GM23338 (cell line): ENCODE data around the gene DUSP15. TPM values are rescaled to one million over a fixed set of nuclear protein-coding genes. Genes with fewer than 3 reads are reported as not detected.
A peak's percentile ranks its signal among the peaks of the same experiment; 100 is the strongest.

Experiments used
- ATAC-seq: fragments of 200-7000 bp; cut with Tn5 transposase; 3 replicates; pipeline ENCODE4 v1.9.1; 2020
- DNase-seq: peaks from one replicate; pipeline ENCODE4 v3.0.0-alpha.2; 2015; ENCODE audit warnings: low spot score
- H2AFZ ChIP-seq: fragments of 200-600 bp; sonication (generic); 2 replicates; pipeline ENCODE4 v1.8.0; 2016; ENCODE audit warnings: antibody characterized with exemption, mild to moderate bottlenecking, moderate library complexity
- H3F3A ChIP-seq: fragments of 200-600 bp; sonication (generic); replicated peaks from 2 replicates; pipeline ENCODE4 v1.8.0; 2017; ENCODE audit warnings: antibody characterized with exemption, mixed run types, low read depth
- H3K27ac ChIP-seq: fragments of 200-600 bp; sonication (generic); 2 replicates; pipeline ENCODE4 v1.6.1; 2016; ENCODE audit warnings: low read depth
- H3K27me3 ChIP-seq: fragments of 200-600 bp; sonication (generic); 2 replicates; pipeline ENCODE4 v1.8.0; 2016; ENCODE audit warnings: mild to moderate bottlenecking, mixed run types, moderate library complexity; ENCODE audit not compliant: insufficient read depth
- H3K36me3 ChIP-seq: fragments of 200-600 bp; sonication (generic); 2 replicates; pipeline ENCODE4 v1.8.0; 2016; ENCODE audit warnings: mild to moderate bottlenecking; ENCODE audit not compliant: insufficient read depth
- H3K4me1 ChIP-seq: fragments of 200-600 bp; sonication (generic); 2 replicates; pipeline ENCODE4 v1.8.0; 2016; ENCODE audit warnings: mild to moderate bottlenecking, moderate library complexity; ENCODE audit not compliant: insufficient read depth
- H3K4me2 ChIP-seq: fragments of 200-600 bp; sonication (generic); 2 replicates; pipeline ENCODE4 v1.7.1; 2017; ENCODE audit warnings: mixed run types
- H3K4me3 ChIP-seq: fragments of 200-600 bp; sonication (generic); 2 replicates; pipeline ENCODE4 v1.6.1; 2016; ENCODE audit warnings: mixed run types
- H3K79me2 ChIP-seq: fragments of 200-600 bp; sonication (generic); replicated peaks from 2 replicates; pipeline ENCODE4 v1.8.0; 2017; ENCODE audit warnings: mild to moderate bottlenecking; ENCODE audit not compliant: insufficient read depth
- H3K9me2 ChIP-seq: fragments of 200-600 bp; sonication (generic); 2 replicates; pipeline ENCODE4 v1.8.0; 2017; ENCODE audit not compliant: insufficient read depth
- H4K20me1 ChIP-seq: fragments of 200-600 bp; sonication (generic); replicated peaks from 2 replicates; pipeline ENCODE4 v1.8.0; 2017; ENCODE audit warnings: mild to moderate bottlenecking; ENCODE audit not compliant: insufficient read depth
- H3K27ac Mint-ChIP-seq: 2 replicates; pipeline ENCODE4 v1.8.0; 2020; ENCODE audit warnings: inconsistent platforms, mild to moderate bottlenecking, moderate library complexity, mixed read lengths
- H3K27me3 Mint-ChIP-seq: 3 replicates; pipeline ENCODE4 v1.8.0; 2022; ENCODE audit warnings: low read depth, mild to moderate bottlenecking, moderate library complexity, mixed read lengths, inconsistent platforms; ENCODE audit not compliant: insufficient read depth, poor library complexity
- H3K36me3 Mint-ChIP-seq: 3 replicates; pipeline ENCODE4 v1.8.0; 2021; ENCODE audit warnings: low read depth, mild to moderate bottlenecking, inconsistent platforms, moderate library complexity, mixed read lengths
- H3K4me1 Mint-ChIP-seq: 3 replicates; pipeline ENCODE4 v1.8.0; 2020; ENCODE audit warnings: mild to moderate bottlenecking, inconsistent platforms, mixed read lengths
- H3K4me3 Mint-ChIP-seq: 3 replicates; pipeline ENCODE4 v1.8.0; 2021; ENCODE audit warnings: moderate library complexity, mild to moderate bottlenecking, inconsistent platforms, mixed read lengths
- H3K9me3 Mint-ChIP-seq: 3 replicates; pipeline ENCODE4 v1.8.0; 2020; ENCODE audit warnings: moderate library complexity, mild to moderate bottlenecking, inconsistent platforms, mixed read lengths
- CREB1 ChIP-seq: fragments of 250-450 bp; sonication (Bioruptor Pico); IDR thresholded peaks from 2 replicates; pipeline ENCODE4 v1.5.0; 2020; ENCODE audit warnings: low read depth, mild to moderate bottlenecking, moderate library complexity
- EZH2 ChIP-seq: fragments of 200-600 bp; sonication (generic); IDR thresholded peaks from one replicate; pipeline ENCODE4 v1.8.0; 2017; ENCODE audit warnings: antibody characterized with exemption, mild to moderate bottlenecking, low read depth; ENCODE audit not compliant: unreplicated experiment
- EZH2phosphoT487 ChIP-seq: fragments of 200-600 bp; sonication (generic); IDR thresholded peaks from one replicate; pipeline ENCODE4 v1.8.1; 2018; ENCODE audit warnings: antibody characterized with exemption; ENCODE audit not compliant: unreplicated experiment
- NANOG ChIP-seq: IDR thresholded peaks from 2 replicates; pipeline ENCODE4 v1.6.1; 2016; ENCODE audit warnings: antibody characterized with exemption, borderline replicate concordance
- POLR2AphosphoS5 ChIP-seq: IDR thresholded peaks from 2 replicates; pipeline ENCODE4 v1.6.1; 2016; ENCODE audit warnings: antibody characterized with exemption, low read depth
- STAT1 ChIP-seq: IDR thresholded peaks from one replicate; pipeline ENCODE4 v1.6.1; 2016; ENCODE audit warnings: antibody characterized with exemption; ENCODE audit not compliant: unreplicated experiment
- ZNF114 ChIP-seq: fragments of 250-450 bp; sonication (Bioruptor Pico); IDR thresholded peaks from 2 replicates; pipeline ENCODE4 v1.5.0; 2020; ENCODE audit warnings: mild to moderate bottlenecking, moderate library complexity
- ZNF331 ChIP-seq: fragments of 250-450 bp; sonication (Bioruptor Pico); IDR thresholded peaks from 2 replicates; pipeline ENCODE4 v1.5.0; 2020; ENCODE audit warnings: low read depth, mild to moderate bottlenecking, moderate library complexity
- polyA plus RNA-seq: library from polyadenylated mRNA; unstranded; fragments of >200 nt; fragmentation: Nextera tagmentation; extraction: Ambion mirVana; gene quantifications from 2 replicates; pipeline ENCODE4 v1.2.1, GENCODE V29; 2016
- total RNA-seq: library from RNA; depleted of rRNA; stranded (reverse); fragments of >200 nt; shearing (Covaris generic); gene quantifications from 2 replicates; pipeline ENCODE4 v1.2.3, GENCODE V29; 2014
- TF ChIP-seq, protein P1 (sequence below), 2 experiments: fragments of 200-600 bp in 1 of 2; sonication (generic) in 1 of 2; conservative IDR thresholded peaks; 2 replicates each; pipeline versions ENCODE4 v1.5.1 to v1.6.1; 2016 to 2017; ENCODE audit warnings: antibody characterized with exemption in 2 of 2, low read depth in 2 of 2, mild to moderate bottlenecking in 2 of 2, moderate library complexity in 1 of 2
- TF ChIP-seq, protein P2 (sequence below): IDR thresholded peaks from one replicate; pipeline ENCODE4 v1.6.1; 2018; ENCODE audit warnings: antibody characterized with exemption; ENCODE audit not compliant: unreplicated experiment

The DUSP15 gene
- total and polyA plus RNA-seq, 2 experiments from 2014 or later, result 0.61 to 2.8 TPM

DNA sequence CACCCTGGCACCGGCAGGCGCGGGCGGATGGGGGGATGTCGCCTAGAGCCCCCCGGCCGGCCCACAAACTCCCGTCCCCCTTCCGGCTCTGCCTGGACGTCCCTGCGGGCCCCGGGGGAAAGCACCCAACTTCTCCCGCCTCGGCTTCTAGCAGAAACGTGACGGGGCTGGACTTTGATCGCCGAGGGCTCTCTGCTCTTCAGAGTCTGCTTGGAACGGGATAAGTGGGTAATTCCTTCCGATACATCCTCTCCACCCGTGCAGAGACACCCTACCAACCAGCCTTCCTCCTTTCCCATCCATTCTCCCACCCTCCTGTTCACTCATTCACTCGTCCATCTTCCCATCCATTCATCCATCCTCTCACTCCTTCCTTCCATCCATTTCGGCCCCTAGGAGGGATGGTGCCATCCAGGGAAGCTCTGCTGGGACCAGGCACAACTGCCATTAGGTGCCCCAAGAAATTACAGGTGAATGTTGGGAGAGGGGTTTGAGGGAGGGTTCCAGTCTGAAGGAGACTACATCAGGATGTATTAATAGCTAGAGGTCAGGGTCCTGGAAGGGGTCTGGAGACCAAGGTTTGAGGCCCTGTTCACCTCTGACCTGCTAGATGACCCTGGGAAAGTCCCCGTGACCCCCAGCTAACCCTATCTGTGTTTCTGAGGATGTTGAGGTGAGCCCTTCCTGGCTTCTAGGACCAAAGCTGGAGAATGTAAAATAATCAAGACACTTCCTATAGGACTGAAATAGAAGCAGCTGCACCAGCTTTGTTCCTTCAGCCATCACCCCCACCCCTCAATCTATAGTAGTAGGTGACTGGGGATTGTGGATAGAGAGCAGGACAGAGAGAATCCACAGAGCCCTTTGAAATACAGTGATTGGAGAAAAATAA is 645 bp upstream of the DUSP15 start:
- Histone ChIP-seq H3K36me3 (no peaks in the 10 kb centered on the region), H3F3A (peaks cover 7% of the 10 kb centered on the region; the same call in 1 of the 2 replicates), H3K27ac (no peak overlapping the region), H3K9me2 (no peaks in the 10 kb centered on the region), H2AFZ (peak overlapping the region; percentile 100), H3K79me2 (no peaks in the 10 kb centered on the region), H3K4me2 (peak overlapping the region; percentile 99), H4K20me1 (no peaks in the 10 kb centered on the region; the same call in 1 of the 2 replicates), H3K4me1 (peaks cover 14% of the 10 kb centered on the region; the same call in 1 of the 2 replicates), H3K4me3 (peak overlapping the region; percentile 95), H3K27me3 (peaks cover 65% of the 10 kb centered on the region)
- peak; percentile 53 for DNase-seq
- no peak overlapping the region for H3K27ac Mint-ChIP-seq
- H3K36me3 Mint-ChIP-seq, result no peaks in the 10 kb centered on the region; the same call in 2 of the 3 replicates
- peaks cover 9% of the 10 kb centered on the region; the same call in 2 of the 3 replicates for H3K4me1 Mint-ChIP-seq
- H3K4me3 Mint-ChIP-seq, result peak overlapping the region; percentile 76
- peaks cover 35% of the 10 kb centered on the region for H3K27me3 Mint-ChIP-seq
- H3K9me3 Mint-ChIP-seq, result peaks cover 36% of the 10 kb centered on the region
- peak; percentile 45 for TF ChIP-seq EZH2
- TF ChIP-seq STAT1, result no peak
- ATAC-seq, result peak; percentile 29

DNA sequence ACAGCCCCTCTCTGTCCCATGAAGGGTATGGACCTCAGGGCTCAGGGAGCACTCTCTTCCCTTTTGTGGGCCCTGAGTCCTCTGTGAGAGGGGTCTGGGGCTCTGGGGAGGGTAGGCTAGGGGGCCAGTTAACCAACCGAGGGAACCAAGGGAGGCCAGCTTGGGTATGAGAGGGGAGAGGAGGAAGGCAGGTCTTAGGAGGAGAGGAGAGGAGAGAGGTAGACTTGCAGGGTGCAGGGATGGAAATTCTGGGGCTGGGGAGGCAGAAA is 720 bp downstream of the DUSP15 start:
- peak overlapping the region; percentile 100 for H2AFZ ChIP-seq
- peak overlapping the region; percentile 90 for H3K4me3 Mint-ChIP-seq
- H3K4me3 ChIP-seq, result peak overlapping the region; percentile 95
- no peaks in the 10 kb centered on the region; the same call in 1 of the 2 replicates for H4K20me1 ChIP-seq
- no peak overlapping the region for H3K27ac ChIP-seq
- no peaks in the 10 kb centered on the region for H3K36me3 ChIP-seq
- H3K27me3 Mint-ChIP-seq, result peaks cover 35% of the 10 kb centered on the region
- H3K79me2 ChIP-seq, result no peaks in the 10 kb centered on the region
- peaks cover 9% of the 10 kb centered on the region; the same call in 2 of the 3 replicates for H3K4me1 Mint-ChIP-seq
- DNase-seq (no peak), ATAC-seq (no peak; the same call in 2 of the 3 replicates)
- peaks cover 65% of the 10 kb centered on the region for H3K27me3 ChIP-seq
- no peak overlapping the region for H3K27ac Mint-ChIP-seq
- H3K4me2 ChIP-seq, result peak overlapping the region; percentile 99
- peaks cover 37% of the 10 kb centered on the region for H3K9me3 Mint-ChIP-seq
- peaks cover 14% of the 10 kb centered on the region; the same call in 1 of the 2 replicates for H3K4me1 ChIP-seq
- no peaks in the 10 kb centered on the region; the same call in 2 of the 3 replicates for H3K36me3 Mint-ChIP-seq
- peaks cover 7% of the 10 kb centered on the region; the same call in 1 of the 2 replicates for H3F3A ChIP-seq
- no peaks in the 10 kb centered on the region for H3K9me2 ChIP-seq
- TF ChIP-seq, protein P1, sequence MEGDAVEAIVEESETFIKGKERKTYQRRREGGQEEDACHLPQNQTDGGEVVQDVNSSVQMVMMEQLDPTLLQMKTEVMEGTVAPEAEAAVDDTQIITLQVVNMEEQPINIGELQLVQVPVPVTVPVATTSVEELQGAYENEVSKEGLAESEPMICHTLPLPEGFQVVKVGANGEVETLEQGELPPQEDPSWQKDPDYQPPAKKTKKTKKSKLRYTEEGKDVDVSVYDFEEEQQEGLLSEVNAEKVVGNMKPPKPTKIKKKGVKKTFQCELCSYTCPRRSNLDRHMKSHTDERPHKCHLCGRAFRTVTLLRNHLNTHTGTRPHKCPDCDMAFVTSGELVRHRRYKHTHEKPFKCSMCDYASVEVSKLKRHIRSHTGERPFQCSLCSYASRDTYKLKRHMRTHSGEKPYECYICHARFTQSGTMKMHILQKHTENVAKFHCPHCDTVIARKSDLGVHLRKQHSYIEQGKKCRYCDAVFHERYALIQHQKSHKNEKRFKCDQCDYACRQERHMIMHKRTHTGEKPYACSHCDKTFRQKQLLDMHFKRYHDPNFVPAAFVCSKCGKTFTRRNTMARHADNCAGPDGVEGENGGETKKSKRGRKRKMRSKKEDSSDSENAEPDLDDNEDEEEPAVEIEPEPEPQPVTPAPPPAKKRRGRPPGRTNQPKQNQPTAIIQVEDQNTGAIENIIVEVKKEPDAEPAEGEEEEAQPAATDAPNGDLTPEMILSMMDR (conservative IDR thresholded peaks at IDR 0.05; ENCODE audit: low read depth in 2 of 2), result no peak
- TF ChIP-seq ZNF114 (no peak), STAT1 (no peak), POLR2AphosphoS5 (no peak), EZH2phosphoT487 (no peak), NANOG (no peak), EZH2 (no peak), CREB1 (CRISPR knock-in tag) (no peak), ZNF331 (no peak)
- TF ChIP-seq, protein P2, sequence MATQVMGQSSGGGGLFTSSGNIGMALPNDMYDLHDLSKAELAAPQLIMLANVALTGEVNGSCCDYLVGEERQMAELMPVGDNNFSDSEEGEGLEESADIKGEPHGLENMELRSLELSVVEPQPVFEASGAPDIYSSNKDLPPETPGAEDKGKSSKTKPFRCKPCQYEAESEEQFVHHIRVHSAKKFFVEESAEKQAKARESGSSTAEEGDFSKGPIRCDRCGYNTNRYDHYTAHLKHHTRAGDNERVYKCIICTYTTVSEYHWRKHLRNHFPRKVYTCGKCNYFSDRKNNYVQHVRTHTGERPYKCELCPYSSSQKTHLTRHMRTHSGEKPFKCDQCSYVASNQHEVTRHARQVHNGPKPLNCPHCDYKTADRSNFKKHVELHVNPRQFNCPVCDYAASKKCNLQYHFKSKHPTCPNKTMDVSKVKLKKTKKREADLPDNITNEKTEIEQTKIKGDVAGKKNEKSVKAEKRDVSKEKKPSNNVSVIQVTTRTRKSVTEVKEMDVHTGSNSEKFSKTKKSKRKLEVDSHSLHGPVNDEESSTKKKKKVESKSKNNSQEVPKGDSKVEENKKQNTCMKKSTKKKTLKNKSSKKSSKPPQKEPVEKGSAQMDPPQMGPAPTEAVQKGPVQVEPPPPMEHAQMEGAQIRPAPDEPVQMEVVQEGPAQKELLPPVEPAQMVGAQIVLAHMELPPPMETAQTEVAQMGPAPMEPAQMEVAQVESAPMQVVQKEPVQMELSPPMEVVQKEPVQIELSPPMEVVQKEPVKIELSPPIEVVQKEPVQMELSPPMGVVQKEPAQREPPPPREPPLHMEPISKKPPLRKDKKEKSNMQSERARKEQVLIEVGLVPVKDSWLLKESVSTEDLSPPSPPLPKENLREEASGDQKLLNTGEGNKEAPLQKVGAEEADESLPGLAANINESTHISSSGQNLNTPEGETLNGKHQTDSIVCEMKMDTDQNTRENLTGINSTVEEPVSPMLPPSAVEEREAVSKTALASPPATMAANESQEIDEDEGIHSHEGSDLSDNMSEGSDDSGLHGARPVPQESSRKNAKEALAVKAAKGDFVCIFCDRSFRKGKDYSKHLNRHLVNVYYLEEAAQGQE, result no peak
